Measurements from ENCODE around the gene MTSS2.

The MTSS2 gene

DNA sequence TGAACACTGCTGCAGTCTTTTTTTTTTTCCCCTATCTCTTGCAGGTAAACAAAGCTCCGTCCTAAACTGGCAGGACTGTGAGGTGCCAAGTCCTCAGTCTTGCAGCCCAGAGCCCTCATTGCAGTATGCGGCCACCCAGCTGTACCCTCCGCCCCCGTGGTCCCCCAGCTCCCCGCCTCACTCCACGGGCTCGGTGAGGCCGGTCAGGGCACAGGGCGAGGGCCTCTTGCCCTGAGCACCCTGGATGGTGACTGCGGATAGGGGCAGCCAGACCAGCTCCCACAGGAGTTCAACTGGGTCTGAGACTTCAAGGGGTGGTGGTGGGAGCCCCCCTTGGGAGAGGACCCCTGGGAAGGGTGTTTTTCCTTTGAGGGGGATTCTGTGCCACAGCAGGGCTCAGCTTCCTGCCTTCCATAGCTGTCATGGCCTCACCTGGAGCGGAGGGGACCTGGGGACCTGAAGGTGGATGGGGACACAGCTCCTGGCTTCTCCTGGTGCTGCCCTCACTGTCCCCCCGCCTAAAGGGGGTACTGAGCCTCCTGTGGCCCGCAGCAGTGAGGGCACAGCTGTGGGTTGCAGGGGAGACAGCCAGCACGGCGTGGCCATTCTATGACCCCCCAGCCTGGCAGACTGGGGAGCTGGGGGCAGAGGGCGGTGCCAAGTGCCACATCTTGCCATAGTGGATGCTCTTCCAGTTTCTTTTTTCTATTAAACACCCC lies 25.7 kb downstream of the MTSS2 start:
- no peak overlapping the region for H3K9ac ChIP-seq (ENCODE audit: insufficient read length, low read depth)
- TF ChIP-seq ZNF274 (IDR thresholded peaks at IDR 0.05; ENCODE audit: low read depth, low read length) = no peak
- H3K4me1 ChIP-seq (ENCODE audit: insufficient read depth, insufficient read length) = peaks cover 14% of the 10 kb centered on the region
- H3K9me3 ChIP-seq (ENCODE audit: insufficient read depth, low read length) = no peaks in the 10 kb centered on the region
- no peaks in the 10 kb centered on the region for H3K27me3 ChIP-seq (ENCODE audit: insufficient read depth, insufficient read length)
- DNase-seq (ENCODE audit: low read depth, low spot score) = no peak
- no peak overlapping the region for H3K4me3 ChIP-seq (ENCODE audit: insufficient read length, low read depth)
- peaks cover 34% of the 10 kb centered on the region for H3K36me3 ChIP-seq (ENCODE audit: insufficient read depth, insufficient read length, low read length)

DNA sequence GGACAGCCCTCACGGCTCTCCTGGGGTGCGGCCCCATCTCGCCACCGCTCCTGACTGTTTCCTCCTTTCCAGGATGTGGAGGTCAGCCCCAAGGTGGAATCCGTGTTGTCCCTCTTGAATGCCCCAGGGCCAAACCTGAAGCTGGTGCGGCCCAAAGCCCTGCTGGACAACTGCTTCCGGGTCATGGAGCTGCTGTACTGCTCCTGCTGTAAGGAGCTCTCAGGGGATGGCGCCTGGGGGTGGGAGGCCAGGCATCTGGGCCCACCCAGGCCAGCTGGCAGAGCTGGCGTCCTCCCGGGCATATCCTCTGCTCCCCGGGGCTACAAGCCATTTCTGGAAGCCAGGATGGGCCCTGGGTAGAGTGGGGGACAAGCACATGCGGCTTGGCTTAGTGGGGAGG lies 26.3 kb downstream of the MTSS2 start:
- no peak overlapping the region for H3K9ac ChIP-seq (ENCODE audit: insufficient read length, low read depth)
- TF ChIP-seq YY1 (IDR thresholded peaks at IDR 0.05; ENCODE audit: insufficient read depth, insufficient read length) = no peak
- TF ChIP-seq SUZ12 (IDR thresholded peaks at IDR 0.05; ENCODE audit: extremely low read depth, insufficient read depth, insufficient read length) = no peak
- TF ChIP-seq ZNF274 (IDR thresholded peaks at IDR 0.05; ENCODE audit: low read depth, low read length) = no peak
- no peak overlapping the region for H3K4me3 ChIP-seq (ENCODE audit: insufficient read length, low read depth)
- DNase-seq (ENCODE audit: low read depth, low spot score) = no peak
- H3K4me1 ChIP-seq (ENCODE audit: insufficient read depth, insufficient read length) = peaks cover 14% of the 10 kb centered on the region
- peaks cover 28% of the 10 kb centered on the region for H3K36me3 ChIP-seq (ENCODE audit: insufficient read depth, insufficient read length, low read length)
- no peaks in the 10 kb centered on the region for H3K9me3 ChIP-seq (ENCODE audit: insufficient read depth, low read length)
- H3K27me3 ChIP-seq (ENCODE audit: insufficient read depth, insufficient read length) = no peaks in the 10 kb centered on the region

DNA sequence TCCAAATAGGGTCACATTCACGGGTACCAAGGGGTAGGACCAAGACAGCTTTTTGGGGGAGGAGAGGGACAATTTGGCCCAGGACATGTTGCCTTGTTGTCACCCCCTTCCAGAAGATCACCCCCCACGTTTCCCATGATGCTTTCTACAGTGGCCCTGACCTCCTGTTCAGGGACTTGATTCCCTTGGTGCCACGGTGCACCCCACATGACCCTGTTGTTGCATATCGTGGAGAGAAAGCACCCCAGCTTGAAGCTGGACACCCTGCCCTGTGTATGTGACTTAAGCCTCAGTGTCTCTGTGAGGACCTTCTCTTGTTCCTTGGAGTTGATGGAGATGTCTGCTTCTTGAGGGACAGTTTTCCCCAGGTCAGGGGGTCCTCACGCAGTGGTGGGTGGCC lies 26.9 kb downstream of the MTSS2 start:
- peaks cover 18% of the 10 kb centered on the region for H3K4me1 ChIP-seq (ENCODE audit: insufficient read depth, insufficient read length)
- H3K9ac ChIP-seq (ENCODE audit: insufficient read length, low read depth) = no peak overlapping the region
- no peak for DNase-seq (ENCODE audit: low read depth, low spot score)
- H3K36me3 ChIP-seq (ENCODE audit: insufficient read depth, insufficient read length, low read length) = peaks cover 22% of the 10 kb centered on the region
- H3K4me3 ChIP-seq (ENCODE audit: insufficient read length, low read depth) = no peak overlapping the region
- no peak for TF ChIP-seq YY1 (IDR thresholded peaks at IDR 0.05; ENCODE audit: insufficient read depth, insufficient read length)
- H3K9me3 ChIP-seq (ENCODE audit: insufficient read depth, low read length) = no peaks in the 10 kb centered on the region
- no peaks in the 10 kb centered on the region for H3K27me3 ChIP-seq (ENCODE audit: insufficient read depth, insufficient read length)

DNA sequence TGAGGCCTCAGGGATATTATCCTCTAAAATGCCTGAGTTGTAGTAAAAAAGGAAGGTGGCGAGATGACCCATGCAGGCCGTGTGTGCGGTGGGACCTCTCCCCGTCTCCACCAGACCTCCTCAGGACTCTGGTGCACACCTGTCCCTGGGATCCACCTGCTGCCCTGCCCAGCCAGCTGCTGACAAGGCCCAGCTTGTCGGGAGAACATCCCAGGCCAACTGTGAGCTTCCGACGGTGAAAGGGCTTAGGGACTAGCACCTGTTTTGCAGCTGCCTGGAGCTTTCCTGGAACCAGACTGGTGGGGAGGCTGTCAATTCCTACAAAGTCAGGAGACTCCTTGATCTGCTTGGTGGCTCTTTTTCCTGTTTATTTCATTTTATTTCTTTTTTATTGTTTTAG lies 27.9 kb downstream of the MTSS2 start:
- TF ChIP-seq YY1 (IDR thresholded peaks at IDR 0.05; ENCODE audit: insufficient read depth, insufficient read length) (no peak), ZNF274 (IDR thresholded peaks at IDR 0.05; ENCODE audit: low read depth, low read length) (no peak), SUZ12 (IDR thresholded peaks at IDR 0.05; ENCODE audit: extremely low read depth, insufficient read depth, insufficient read length) (no peak)
- peaks cover 14% of the 10 kb centered on the region for H3K36me3 ChIP-seq (ENCODE audit: insufficient read depth, insufficient read length, low read length)
- no peak for DNase-seq (ENCODE audit: low read depth, low spot score)
- no peaks in the 10 kb centered on the region for H3K9me3 ChIP-seq (ENCODE audit: insufficient read depth, low read length)
- H3K4me3 ChIP-seq (ENCODE audit: insufficient read length, low read depth) = no peak overlapping the region
- no peak overlapping the region for H3K9ac ChIP-seq (ENCODE audit: insufficient read length, low read depth)
- H3K27me3 ChIP-seq (ENCODE audit: insufficient read depth, insufficient read length) = no peaks in the 10 kb centered on the region
- peaks cover 22% of the 10 kb centered on the region for H3K4me1 ChIP-seq (ENCODE audit: insufficient read depth, insufficient read length)

- DNase-seq (ENCODE audit: low read depth, low spot score) = no peak
- Histone ChIP-seq H3K9me3 (ENCODE audit: insufficient read depth, low read length) (no peaks in the 10 kb centered on the region), H3K9ac (ENCODE audit: insufficient read length, low read depth) (no peak overlapping the region), H3K27me3 (ENCODE audit: insufficient read depth, insufficient read length) (no peaks in the 10 kb centered on the region), H3K4me3 (ENCODE audit: insufficient read length, low read depth) (no peak overlapping the region), H3K36me3 (ENCODE audit: insufficient read depth, insufficient read length, low read length) (peaks cover 4% of the 10 kb centered on the region), H3K4me1 (ENCODE audit: insufficient read depth, insufficient read length) (peaks cover 14% of the 10 kb centered on the region)
- TF ChIP-seq ZNF274 (IDR thresholded peaks at IDR 0.05; ENCODE audit: low read depth, low read length) (no peak), YY1 (IDR thresholded peaks at IDR 0.05; ENCODE audit: insufficient read depth, insufficient read length) (no peak), SUZ12 (IDR thresholded peaks at IDR 0.05; ENCODE audit: extremely low read depth, insufficient read depth, insufficient read length) (no peak)
Observed at GRCh38 chr16:70656712-70657263, 29.1 kb downstream of the MTSS2 start.

DNA sequence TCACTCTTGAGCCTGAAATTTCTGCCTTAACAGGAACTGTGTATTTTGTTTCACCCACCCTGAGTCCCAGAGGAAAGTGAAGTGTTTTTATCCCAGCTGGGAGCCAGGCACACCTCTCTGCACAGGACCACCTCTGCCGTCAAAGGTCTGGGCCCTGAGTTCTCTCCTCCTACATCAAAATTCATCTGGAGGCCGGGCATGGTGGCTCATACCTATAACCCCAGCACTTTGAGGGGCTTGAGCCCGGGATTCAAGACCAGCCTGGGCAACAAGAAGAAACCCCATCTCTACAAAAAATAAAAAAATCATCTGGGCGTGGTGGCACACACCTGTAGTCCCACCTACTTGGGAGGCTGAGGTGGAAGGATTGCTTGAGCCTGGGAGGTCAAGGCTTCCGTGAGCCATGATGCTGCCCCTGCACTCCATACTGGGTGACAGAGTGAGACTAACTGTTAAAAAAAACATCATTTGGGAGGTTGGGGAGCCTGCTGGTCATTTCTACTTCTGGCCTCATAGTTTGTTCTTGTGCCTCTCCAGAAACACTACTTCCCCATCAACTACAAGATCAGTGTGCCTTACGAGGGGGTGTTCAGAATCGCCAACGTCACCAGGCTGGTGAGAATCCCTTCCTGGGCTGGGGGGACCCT lies 29.7 kb downstream of the MTSS2 start:
- Histone ChIP-seq H3K9ac (ENCODE audit: insufficient read length, low read depth) (no peak overlapping the region), H3K27me3 (ENCODE audit: insufficient read depth, insufficient read length) (no peaks in the 10 kb centered on the region), H3K4me3 (ENCODE audit: insufficient read length, low read depth) (no peak overlapping the region), H3K9me3 (ENCODE audit: insufficient read depth, low read length) (no peaks in the 10 kb centered on the region), H3K36me3 (ENCODE audit: insufficient read depth, insufficient read length, low read length) (no peaks in the 10 kb centered on the region), H3K4me1 (ENCODE audit: insufficient read depth, insufficient read length) (peaks cover 11% of the 10 kb centered on the region)
- no peak for DNase-seq (ENCODE audit: low read depth, low spot score)
- TF ChIP-seq SUZ12 (IDR thresholded peaks at IDR 0.05; ENCODE audit: extremely low read depth, insufficient read depth, insufficient read length) (no peak), ZNF274 (IDR thresholded peaks at IDR 0.05; ENCODE audit: low read depth, low read length) (no peak), YY1 (IDR thresholded peaks at IDR 0.05; ENCODE audit: insufficient read depth, insufficient read length) (no peak)

- DNase-seq (ENCODE audit: low read depth, low spot score) = peak; percentile 80
- Histone ChIP-seq H3K9ac (ENCODE audit: insufficient read length, low read depth) (peak overlapping the region; percentile 36), H3K9me3 (ENCODE audit: insufficient read depth, low read length) (peaks cover 2% of the 10 kb centered on the region; the same call in 1 of the 2 replicates), H3K36me3 (ENCODE audit: insufficient read depth, insufficient read length, low read length) (no peaks in the 10 kb centered on the region), H3K4me1 (ENCODE audit: insufficient read depth, insufficient read length) (peaks cover 11% of the 10 kb centered on the region), H3K4me3 (ENCODE audit: insufficient read length, low read depth) (no peak overlapping the region), H3K27me3 (ENCODE audit: insufficient read depth, insufficient read length) (no peaks in the 10 kb centered on the region)
- TF ChIP-seq YY1 (IDR thresholded peaks at IDR 0.05; ENCODE audit: insufficient read depth, insufficient read length) = no peak
Observed at GRCh38 chr16:70653809-70654771, 31.8 kb downstream of the MTSS2 start.
